ENCODE data around the gene NT5E. TPM values are rescaled to one million over a fixed set of nuclear protein-coding genes. Genes with fewer than 3 reads are reported as not detected.

NT5E gene
- total RNA-seq, 2 experiments from 2014 or later, result not detected

- Histone ChIP-seq H3K4me3 (ENCODE audit: low read depth, low read length, poor library complexity, severe bottlenecking) (no peak overlapping the region), H3K9me2 (ENCODE audit: insufficient read depth, low read length) (no peaks in the 10 kb centered on the region), H3K4me1 (ENCODE audit: insufficient read depth, low read length, poor library complexity, severe bottlenecking) (no peaks in the 10 kb centered on the region), H2AFZ (ENCODE audit: low read length) (no peak overlapping the region), H3K27ac (ENCODE audit: low read depth, low read length, poor library complexity, severe bottlenecking) (no peak overlapping the region), H4K20me1 (ENCODE audit: insufficient read depth, low read length) (no peaks in the 10 kb centered on the region), H3K79me2 (ENCODE audit: insufficient read depth, low read depth, low read length) (no peaks in the 10 kb centered on the region), H3K9me3 (ENCODE audit: low read length) (no peaks in the 10 kb centered on the region), H3K4me2 (ENCODE audit: low read length) (no peak overlapping the region), H3K36me3 (ENCODE audit: insufficient read depth, low read length) (no peaks in the 10 kb centered on the region)
- BruUV-seq (replicated peaks), result no TSS peak
- ChIA-PET CTCF (ENCODE audit: unreplicated experiment) (no interaction called here), POLR2A (no interaction called here)
- DNase-seq (ENCODE audit: low spot score), result no peak
- TF ChIP-seq EZH2phosphoT487 (IDR thresholded peaks at IDR 0.05; ENCODE audit: borderline replicate concordance, low read depth, low read length), result no peak
- no peak for TF ChIP-seq CTCF (conservative IDR thresholded peaks at IDR 0.05; ENCODE audit: low read length)
- intact Hi-C loops (cut with micrococcal nuclease; ENCODE audit: unreplicated experiment), result no loop called here
These were observed 44.6 kb upstream of the NT5E start for GRCh38 chr6:85405175-85405852.

- no peak overlapping the region for H3K4me2 ChIP-seq (ENCODE audit: low read length)
- H3K4me1 ChIP-seq (ENCODE audit: insufficient read depth, low read length, poor library complexity, severe bottlenecking), result no peaks in the 10 kb centered on the region
- DNase-seq (ENCODE audit: low spot score), result no peak
- H3K9me2 ChIP-seq (ENCODE audit: insufficient read depth, low read length), result no peaks in the 10 kb centered on the region
- ChIA-PET CTCF (ENCODE audit: unreplicated experiment) (no interaction called here), POLR2A (no interaction called here)
- no peak overlapping the region for H3K4me3 ChIP-seq (ENCODE audit: low read depth, low read length, poor library complexity, severe bottlenecking)
- no peaks in the 10 kb centered on the region for H4K20me1 ChIP-seq (ENCODE audit: insufficient read depth, low read length)
- H2AFZ ChIP-seq (ENCODE audit: low read length), result no peak overlapping the region
- no peak overlapping the region for H3K27ac ChIP-seq (ENCODE audit: low read depth, low read length, poor library complexity, severe bottlenecking)
- no peaks in the 10 kb centered on the region for H3K36me3 ChIP-seq (ENCODE audit: insufficient read depth, low read length)
- no peaks in the 10 kb centered on the region for H3K79me2 ChIP-seq (ENCODE audit: insufficient read depth, low read depth, low read length)
- no peaks in the 10 kb centered on the region for H3K9me3 ChIP-seq (ENCODE audit: low read length)
- TF ChIP-seq CTCF (conservative IDR thresholded peaks at IDR 0.05; ENCODE audit: low read length), result no peak
- no peak for TF ChIP-seq EZH2phosphoT487 (IDR thresholded peaks at IDR 0.05; ENCODE audit: borderline replicate concordance, low read depth, low read length)
- BruUV-seq (replicated peaks), result no TSS peak
- intact Hi-C loops (cut with micrococcal nuclease; ENCODE audit: unreplicated experiment), result no loop called here
These were observed 44.1 kb upstream of the NT5E start for GRCh38 chr6:85405853-85406198.

GRCh38 chr6:85406641-85407075 lies 43.2 kb upstream of the NT5E start:
- ChIA-PET POLR2A (no interaction called here), CTCF (ENCODE audit: unreplicated experiment) (no interaction called here)
- H3K79me2 ChIP-seq (ENCODE audit: insufficient read depth, low read depth, low read length), result no peaks in the 10 kb centered on the region
- no peaks in the 10 kb centered on the region for H3K4me1 ChIP-seq (ENCODE audit: insufficient read depth, low read length, poor library complexity, severe bottlenecking)
- H4K20me1 ChIP-seq (ENCODE audit: insufficient read depth, low read length), result no peaks in the 10 kb centered on the region
- BruUV-seq (replicated peaks), result no TSS peak
- DNase-seq (ENCODE audit: low spot score), result no peak
- no peak overlapping the region for H3K4me2 ChIP-seq (ENCODE audit: low read length)
- no peak overlapping the region for H2AFZ ChIP-seq (ENCODE audit: low read length)
- H3K9me3 ChIP-seq (ENCODE audit: low read length), result no peaks in the 10 kb centered on the region
- H3K36me3 ChIP-seq (ENCODE audit: insufficient read depth, low read length), result no peaks in the 10 kb centered on the region
- no peak overlapping the region for H3K4me3 ChIP-seq (ENCODE audit: low read depth, low read length, poor library complexity, severe bottlenecking)
- no peak overlapping the region for H3K27ac ChIP-seq (ENCODE audit: low read depth, low read length, poor library complexity, severe bottlenecking)
- TF ChIP-seq CTCF (conservative IDR thresholded peaks at IDR 0.05; ENCODE audit: low read length) (no peak), EZH2phosphoT487 (IDR thresholded peaks at IDR 0.05; ENCODE audit: borderline replicate concordance, low read depth, low read length) (no peak)
- H3K9me2 ChIP-seq (ENCODE audit: insufficient read depth, low read length), result no peaks in the 10 kb centered on the region
- intact Hi-C loops (cut with micrococcal nuclease; ENCODE audit: unreplicated experiment), result no loop called here
